Activated CD4-positive, alpha-beta T cell treated with anti-CD3 and anti-CD28 coated beads, Interleukin-2, amount 10 ng/mL, durations not matched to agents 7 days and 5 days (primary cell): ENCODE results near the gene PSMD5. TPM values are rescaled to one million over a fixed set of nuclear protein-coding genes. Genes with fewer than 3 reads are reported as not detected.

Experiments
- CTCF ChIA-PET: fragments of 350-600 bp; sonication (Branson Sonifier 250); formaldehyde crosslinking; loops from one replicate; lab custom pipeline; 2021; ENCODE audit warnings: antibody characterized with exemption; lab: Charles Lee
- POLR2A ChIA-PET: fragments of 350-600 bp; sonication (Branson Sonifier 250); formaldehyde crosslinking; loops from one replicate; lab custom pipeline; 2021; ENCODE audit warnings: antibody characterized with exemption; lab: Charles Lee
- DNase-seq: peaks from one replicate; pipeline ENCODE4 v3.0.0-alpha.2; 2020
- H3K27ac Mint-ChIP-seq: one replicate; pipeline ENCODE4 v1.8.0; 2021; ENCODE audit warnings: mild to moderate bottlenecking, moderate library complexity, mixed read lengths
- H3K27me3 Mint-ChIP-seq: one replicate; pipeline ENCODE4 v1.8.0; 2021; ENCODE audit warnings: mixed read lengths
- H3K36me3 Mint-ChIP-seq: one replicate; pipeline ENCODE4 v1.8.0; 2021; ENCODE audit warnings: low read depth, mixed read lengths
- H3K4me1 Mint-ChIP-seq: one replicate; pipeline ENCODE4 v1.8.0; 2021; ENCODE audit warnings: mixed read lengths
- H3K4me3 Mint-ChIP-seq: one replicate; pipeline ENCODE4 v1.8.0; 2021; ENCODE audit warnings: mild to moderate bottlenecking, moderate library complexity, mixed read lengths
- H3K9me3 Mint-ChIP-seq: one replicate; pipeline ENCODE4 v1.8.0; 2021; ENCODE audit warnings: mixed read lengths
- total RNA-seq, 2 experiments: library from RNA; stranded (reverse); gene quantifications; one replicate each; pipeline ENCODE4 v1.2.3, GENCODE V29; 2021

The PSMD5 gene
- total RNA-seq, 2 experiments from 2014 or later: 35.3 to 50.9 TPM

GRCh38 chr9:120882935-120883607 lies 40.3 kb upstream of the PSMD5 start:
- Mint-ChIP-seq H3K9me3 (no peaks in the 10 kb centered on the region), H3K4me3 (no peak overlapping the region), H3K4me1 (peaks cover 84% of the 10 kb centered on the region), H3K27me3 (no peaks in the 10 kb centered on the region), H3K27ac (peak overlapping the region; percentile 69), H3K36me3 (peaks cover 19% of the 10 kb centered on the region)
- DNase-seq: no peak
- ChIA-PET POLR2A (no interaction called here), CTCF (interaction anchor here (1.0 to 2.4 kb wide), 7 partner anchors 9 to 48 kb away, joined by 4 to 12 read pairs (median 5); no protein-coding TSS in a partner anchor)

GRCh38 chr9:120879446-120879845 lies 36.7 kb upstream of the PSMD5 start:
- no peaks in the 10 kb centered on the region for H3K27me3 Mint-ChIP-seq
- CTCF ChIA-PET: interaction anchor here (1.0 to 1.6 kb wide), 2 partner anchors 12 to 62 kb away, joined by 3 to 6 read pairs; no protein-coding TSS in a partner anchor
- peak overlapping the region; percentile 89 for H3K4me3 Mint-ChIP-seq
- H3K27ac Mint-ChIP-seq: peak overlapping the region; percentile 98
- H3K9me3 Mint-ChIP-seq: no peaks in the 10 kb centered on the region
- POLR2A ChIA-PET: interaction anchor here (0.6 to 2.8 kb wide), 2 partner anchors 12 to 52 kb away, joined by 3 to 11 read pairs; no protein-coding TSS in a partner anchor
- H3K4me1 Mint-ChIP-seq: peaks cover 78% of the 10 kb centered on the region
- peaks cover 39% of the 10 kb centered on the region for H3K36me3 Mint-ChIP-seq
- DNase-seq: no peak

- peak; percentile 46 for DNase-seq
- ChIA-PET CTCF (interaction anchor here (0.7 to 1.6 kb wide), 4 partner anchors 13 to 63 kb away, joined by 3 to 6 read pairs (median 3); no protein-coding TSS in a partner anchor), POLR2A (interaction anchor here (0.7 to 2.8 kb wide), 5 partner anchors 10 to 51 kb away, joined by 3 to 11 read pairs (median 6); no protein-coding TSS in a partner anchor)
- H3K36me3 Mint-ChIP-seq: peaks cover 44% of the 10 kb centered on the region
- peak overlapping the region; percentile 89 for H3K4me3 Mint-ChIP-seq
- no peaks in the 10 kb centered on the region for H3K9me3 Mint-ChIP-seq
- H3K4me1 Mint-ChIP-seq: peaks cover 78% of the 10 kb centered on the region
- no peaks in the 10 kb centered on the region for H3K27me3 Mint-ChIP-seq
- H3K27ac Mint-ChIP-seq: peak overlapping the region; percentile 98
Measured at GRCh38 chr9:120878188-120879130, 35.7 kb upstream of the PSMD5 start.

- Mint-ChIP-seq H3K9me3 (no peaks in the 10 kb centered on the region), H3K27me3 (no peaks in the 10 kb centered on the region), H3K27ac (peak overlapping the region; percentile 98), H3K36me3 (peaks cover 54% of the 10 kb centered on the region), H3K4me1 (peaks cover 81% of the 10 kb centered on the region), H3K4me3 (peak overlapping the region; percentile 89)
- CTCF ChIA-PET: interaction anchor here (1.0 to 1.6 kb wide), 4 partner anchors 8 to 46 kb away, joined by 3 to 6 read pairs (median 4); no protein-coding TSS in a partner anchor
- peak; percentile 75 for DNase-seq
- POLR2A ChIA-PET: interaction anchor here (1.0 to 2.8 kb wide), 5 partner anchors 14 to 52 kb away, joined by 3 to 11 read pairs (median 5); no protein-coding TSS in a partner anchor
Measured at GRCh38 chr9:120877276-120878034, 34.7 kb upstream of the PSMD5 start.

DNA sequence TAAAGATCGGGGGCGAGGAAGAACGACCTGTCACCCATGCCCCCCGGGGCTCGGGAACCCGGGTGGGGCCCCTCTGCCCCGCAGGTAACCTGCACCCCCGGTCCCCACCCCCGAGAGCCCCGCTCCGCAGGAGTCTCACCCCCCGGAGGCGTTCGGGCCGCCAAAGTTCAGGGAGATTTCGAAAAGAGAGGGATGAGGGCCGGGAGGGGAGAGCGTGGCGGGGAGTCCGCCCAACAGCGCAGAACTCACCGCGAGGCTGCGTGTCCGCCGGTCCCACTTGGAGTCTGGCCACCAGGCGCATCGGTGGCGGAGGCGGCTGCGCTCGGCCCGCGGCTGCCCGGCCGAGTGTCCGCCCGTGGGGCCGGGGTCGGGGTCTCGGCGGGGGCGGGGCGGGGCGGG lies 34.1 kb upstream of the PSMD5 start, which contains the start of gene PHF19:
Gene PHF19 (minus strand): TSS at position 347 of the 399 bp plus-strand sequence. CDS start 2,447 bp downstream, outside the sequence.
- ChIA-PET CTCF (interaction anchor here (0.8 to 1.6 kb wide), 5 partner anchors 9 to 47 kb away, joined by 3 to 6 read pairs (median 3); no protein-coding TSS in a partner anchor), POLR2A (interaction anchor here (1.0 to 2.8 kb wide), 4 partner anchors 15 to 53 kb away, joined by 3 to 11 read pairs (median 6); no protein-coding TSS in a partner anchor)
- peak within 1 kb of the TSS; percentile 90 for H3K4me3 Mint-ChIP-seq
- no peaks in the 10 kb centered on the region for H3K9me3 Mint-ChIP-seq
- peaks cover 59% of the 10 kb centered on the region for H3K36me3 Mint-ChIP-seq
- peaks cover 82% of the 10 kb centered on the region for H3K4me1 Mint-ChIP-seq
- H3K27me3 Mint-ChIP-seq: no peaks in the 10 kb centered on the region
- peak within 1 kb of the TSS; percentile 98 for H3K27ac Mint-ChIP-seq
- peak; percentile 59 for DNase-seq

GRCh38 chr9:120875954-120876841 lies 33.5 kb upstream of the PSMD5 start:
- Mint-ChIP-seq H3K36me3 (peaks cover 65% of the 10 kb centered on the region), H3K27ac (peak overlapping the region; percentile 96), H3K4me1 (peaks cover 82% of the 10 kb centered on the region), H3K4me3 (peak overlapping the region; percentile 90), H3K27me3 (no peaks in the 10 kb centered on the region), H3K9me3 (no peaks in the 10 kb centered on the region)
- DNase-seq: peak; percentile 93
- POLR2A ChIA-PET: interaction anchor here (0.5 to 1.8 kb wide), 4 partner anchors 14 to 49 kb away, joined by 3 to 6 read pairs (median 4); no protein-coding TSS in a partner anchor
- CTCF ChIA-PET: interaction anchor here (0.8 to 3.9 kb wide), 4 partner anchors 10 to 28 kb away, joined by 3 to 18 read pairs (median 4); no protein-coding TSS in a partner anchor

GRCh38 chr9:120875643-120875953 lies 32.9 kb upstream of the PSMD5 start:
- Mint-ChIP-seq H3K9me3 (no peaks in the 10 kb centered on the region), H3K36me3 (peaks cover 70% of the 10 kb centered on the region), H3K4me3 (peak overlapping the region; percentile 90), H3K4me1 (peaks cover 79% of the 10 kb centered on the region), H3K27ac (peak overlapping the region; percentile 96), H3K27me3 (no peaks in the 10 kb centered on the region)
- DNase-seq: no peak
- ChIA-PET POLR2A (no interaction called here), CTCF (interaction anchor here (3.9 kb wide), 1 partner anchor 11 kb away, joined by 18 read pairs; no protein-coding TSS in a partner anchor)

GRCh38 chr9:120875195-120875565 lies 32.5 kb upstream of the PSMD5 start:
- H3K4me3 Mint-ChIP-seq: peak overlapping the region; percentile 90
- peak overlapping the region; percentile 96 for H3K27ac Mint-ChIP-seq
- H3K4me1 Mint-ChIP-seq: peaks cover 77% of the 10 kb centered on the region
- no peaks in the 10 kb centered on the region for H3K27me3 Mint-ChIP-seq
- ChIA-PET CTCF (interaction anchor here (3.9 kb wide), 1 partner anchor 11 kb away, joined by 18 read pairs; no protein-coding TSS in a partner anchor), POLR2A (no interaction called here)
- DNase-seq: no peak
- H3K36me3 Mint-ChIP-seq: peaks cover 74% of the 10 kb centered on the region
- no peaks in the 10 kb centered on the region for H3K9me3 Mint-ChIP-seq

GRCh38 chr9:120874226-120875194 lies 31.8 kb upstream of the PSMD5 start:
- Mint-ChIP-seq H3K4me3 (peak overlapping the region; percentile 90), H3K9me3 (no peaks in the 10 kb centered on the region), H3K4me1 (peaks cover 79% of the 10 kb centered on the region), H3K27ac (peak overlapping the region; percentile 96), H3K36me3 (peaks cover 76% of the 10 kb centered on the region), H3K27me3 (no peaks in the 10 kb centered on the region)
- no peak for DNase-seq
- ChIA-PET CTCF (interaction anchor here (0.6 to 3.9 kb wide), 5 partner anchors 12 to 107 kb away, joined by 3 to 18 read pairs (median 3); no protein-coding TSS in a partner anchor), POLR2A (no interaction called here)

GRCh38 chr9:120873512-120873911 lies 30.8 kb upstream of the PSMD5 start:
- ChIA-PET POLR2A (interaction anchor here (0.9 to 1.7 kb wide), 3 partner anchors 24 to 56 kb away, joined by 3 to 6 read pairs (median 4); no protein-coding TSS in a partner anchor), CTCF (interaction anchor here (1.1 to 3.9 kb wide), 6 partner anchors 9 to 52 kb away, joined by 3 to 18 read pairs (median 4); no protein-coding TSS in a partner anchor)
- peaks cover 75% of the 10 kb centered on the region for H3K4me1 Mint-ChIP-seq
- H3K27ac Mint-ChIP-seq: peak overlapping the region; percentile 96
- peaks cover 78% of the 10 kb centered on the region for H3K36me3 Mint-ChIP-seq
- peak overlapping the region; percentile 90 for H3K4me3 Mint-ChIP-seq
- no peak for DNase-seq
- no peaks in the 10 kb centered on the region for H3K27me3 Mint-ChIP-seq
- no peaks in the 10 kb centered on the region for H3K9me3 Mint-ChIP-seq
